ENCODE results near the gene DAP3.
A peak's percentile ranks its signal among the peaks of the same experiment; 100 is the strongest.
"Not testable (repeated sequence)": the region's sequence is repeated elsewhere in the genome, so short reads cannot be mapped to it uniquely, and the experiment has no call there.

The DAP3 gene

GRCh38 chr1:155745284-155746228, 56.7 kb downstream of the DAP3 start (continued):
- peak; percentile 85; the same call in 1 of the 2 replicates for TF ChIP-seq ZBTB6 (tag by site-specific recombination; IDR thresholded peaks at IDR 0.05)
- 0 out of 2 replicates have a peak, but pooled peaks have one; percentile 20 for TF ChIP-seq ZNF324 (tag by site-specific recombination; IDR thresholded peaks at IDR 0.05)
- TF ChIP-seq SP2 (tag by site-specific recombination; IDR thresholded peaks at IDR 0.05), result peak; percentile 84
- TF ChIP-seq ZNF600 (tag by site-specific recombination; IDR thresholded peaks at IDR 0.05), result 0 out of 2 replicates have a peak, but pooled peaks have one; percentile 23
- TF ChIP-seq, protein P1, sequence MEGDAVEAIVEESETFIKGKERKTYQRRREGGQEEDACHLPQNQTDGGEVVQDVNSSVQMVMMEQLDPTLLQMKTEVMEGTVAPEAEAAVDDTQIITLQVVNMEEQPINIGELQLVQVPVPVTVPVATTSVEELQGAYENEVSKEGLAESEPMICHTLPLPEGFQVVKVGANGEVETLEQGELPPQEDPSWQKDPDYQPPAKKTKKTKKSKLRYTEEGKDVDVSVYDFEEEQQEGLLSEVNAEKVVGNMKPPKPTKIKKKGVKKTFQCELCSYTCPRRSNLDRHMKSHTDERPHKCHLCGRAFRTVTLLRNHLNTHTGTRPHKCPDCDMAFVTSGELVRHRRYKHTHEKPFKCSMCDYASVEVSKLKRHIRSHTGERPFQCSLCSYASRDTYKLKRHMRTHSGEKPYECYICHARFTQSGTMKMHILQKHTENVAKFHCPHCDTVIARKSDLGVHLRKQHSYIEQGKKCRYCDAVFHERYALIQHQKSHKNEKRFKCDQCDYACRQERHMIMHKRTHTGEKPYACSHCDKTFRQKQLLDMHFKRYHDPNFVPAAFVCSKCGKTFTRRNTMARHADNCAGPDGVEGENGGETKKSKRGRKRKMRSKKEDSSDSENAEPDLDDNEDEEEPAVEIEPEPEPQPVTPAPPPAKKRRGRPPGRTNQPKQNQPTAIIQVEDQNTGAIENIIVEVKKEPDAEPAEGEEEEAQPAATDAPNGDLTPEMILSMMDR (tag by site-specific recombination; IDR thresholded peaks at IDR 0.05), result 0 out of 2 replicates have a peak, but pooled peaks have one; percentile 16
- peak; percentile 89 for TF ChIP-seq ZXDB (tag by site-specific recombination; IDR thresholded peaks at IDR 0.05)
- TF ChIP-seq, protein P2, sequence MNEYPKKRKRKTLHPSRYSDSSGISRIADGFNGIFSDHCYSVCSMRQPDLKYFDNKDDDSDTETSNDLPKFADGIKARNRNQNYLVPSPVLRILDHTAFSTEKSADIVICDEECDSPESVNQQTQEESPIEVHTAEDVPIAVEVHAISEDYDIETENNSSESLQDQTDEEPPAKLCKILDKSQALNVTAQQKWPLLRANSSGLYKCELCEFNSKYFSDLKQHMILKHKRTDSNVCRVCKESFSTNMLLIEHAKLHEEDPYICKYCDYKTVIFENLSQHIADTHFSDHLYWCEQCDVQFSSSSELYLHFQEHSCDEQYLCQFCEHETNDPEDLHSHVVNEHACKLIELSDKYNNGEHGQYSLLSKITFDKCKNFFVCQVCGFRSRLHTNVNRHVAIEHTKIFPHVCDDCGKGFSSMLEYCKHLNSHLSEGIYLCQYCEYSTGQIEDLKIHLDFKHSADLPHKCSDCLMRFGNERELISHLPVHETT (tag by site-specific recombination; IDR thresholded peaks at IDR 0.05), result 0 out of 2 replicates have a peak, but pooled peaks have one; percentile 28
- peak; percentile 66 for TF ChIP-seq ZNF335 (tag by site-specific recombination; conservative IDR thresholded peaks at IDR 0.05)
- peak; percentile 79 for TF ChIP-seq ZSCAN30 (tag by site-specific recombination; IDR thresholded peaks at IDR 0.05)
- TF ChIP-seq ZNF24 (tag by site-specific recombination; IDR thresholded peaks at IDR 0.05), result 0 out of 2 replicates have a peak, but pooled peaks have one; percentile 66
- TF ChIP-seq IKZF3 (tag by site-specific recombination; IDR thresholded peaks at IDR 0.05), result peak; percentile 98
- TF ChIP-seq KLF7 (tag by site-specific recombination; IDR thresholded peaks at IDR 0.05; ENCODE audit: borderline replicate concordance), result 0 out of 2 replicates have a peak, but pooled peaks have one; percentile 24
- peak; percentile 55; the same call in 1 of the 2 replicates for TF ChIP-seq ZEB2 (tag by site-specific recombination; IDR thresholded peaks at IDR 0.05)
- peak; percentile 79; the same call in 1 of the 2 replicates for TF ChIP-seq ZNF561 (tag by site-specific recombination; IDR thresholded peaks at IDR 0.05; ENCODE audit: borderline replicate concordance)
- TF ChIP-seq, protein P3, sequence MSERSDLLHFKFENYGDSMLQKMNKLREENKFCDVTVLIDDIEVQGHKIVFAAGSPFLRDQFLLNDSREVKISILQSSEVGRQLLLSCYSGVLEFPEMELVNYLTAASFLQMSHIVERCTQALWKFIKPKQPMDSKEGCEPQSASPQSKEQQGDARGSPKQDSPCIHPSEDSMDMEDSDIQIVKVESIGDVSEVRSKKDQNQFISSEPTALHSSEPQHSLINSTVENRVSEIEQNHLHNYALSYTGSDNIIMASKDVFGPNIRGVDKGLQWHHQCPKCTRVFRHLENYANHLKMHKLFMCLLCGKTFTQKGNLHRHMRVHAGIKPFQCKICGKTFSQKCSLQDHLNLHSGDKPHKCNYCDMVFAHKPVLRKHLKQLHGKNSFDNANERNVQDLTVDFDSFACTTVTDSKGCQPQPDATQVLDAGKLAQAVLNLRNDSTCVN (tag by site-specific recombination; optimal IDR thresholded peaks at IDR 0.05), result peak; percentile 78
- 0 out of 2 replicates have a peak, but pooled peaks have one; percentile 30 for TF ChIP-seq ZNF366 (tag by site-specific recombination; conservative IDR thresholded peaks at IDR 0.05)
- TF ChIP-seq, protein P4, sequence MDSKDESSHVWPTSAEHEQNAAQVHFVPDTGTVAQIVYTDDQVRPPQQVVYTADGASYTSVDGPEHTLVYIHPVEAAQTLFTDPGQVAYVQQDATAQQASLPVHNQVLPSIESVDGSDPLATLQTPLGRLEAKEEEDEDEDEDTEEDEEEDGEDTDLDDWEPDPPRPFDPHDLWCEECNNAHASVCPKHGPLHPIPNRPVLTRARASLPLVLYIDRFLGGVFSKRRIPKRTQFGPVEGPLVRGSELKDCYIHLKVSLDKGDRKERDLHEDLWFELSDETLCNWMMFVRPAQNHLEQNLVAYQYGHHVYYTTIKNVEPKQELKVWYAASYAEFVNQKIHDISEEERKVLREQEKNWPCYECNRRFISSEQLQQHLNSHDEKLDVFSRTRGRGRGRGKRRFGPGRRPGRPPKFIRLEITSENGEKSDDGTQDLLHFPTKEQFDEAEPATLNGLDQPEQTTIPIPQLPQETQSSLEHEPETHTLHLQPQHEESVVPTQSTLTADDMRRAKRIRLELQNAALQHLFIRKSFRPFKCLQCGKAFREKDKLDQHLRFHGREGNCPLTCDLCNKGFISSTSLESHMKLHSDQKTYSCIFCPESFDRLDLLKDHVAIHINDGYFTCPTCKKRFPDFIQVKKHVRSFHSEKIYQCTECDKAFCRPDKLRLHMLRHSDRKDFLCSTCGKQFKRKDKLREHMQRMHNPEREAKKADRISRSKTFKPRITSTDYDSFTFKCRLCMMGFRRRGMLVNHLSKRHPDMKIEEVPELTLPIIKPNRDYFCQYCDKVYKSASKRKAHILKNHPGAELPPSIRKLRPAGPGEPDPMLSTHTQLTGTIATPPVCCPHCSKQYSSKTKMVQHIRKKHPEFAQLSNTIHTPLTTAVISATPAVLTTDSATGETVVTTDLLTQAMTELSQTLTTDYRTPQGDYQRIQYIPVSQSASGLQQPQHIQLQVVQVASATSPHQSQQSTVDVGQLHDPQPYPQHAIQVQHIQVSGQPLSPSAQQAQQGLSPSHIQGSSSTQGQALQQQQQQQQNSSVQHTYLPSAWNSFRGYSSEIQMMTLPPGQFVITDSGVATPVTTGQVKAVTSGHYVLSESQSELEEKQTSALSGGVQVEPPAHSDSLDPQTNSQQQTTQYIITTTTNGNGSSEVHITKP (tag by site-specific recombination; IDR thresholded peaks at IDR 0.05), result peak; percentile 80
- TF ChIP-seq ZNF558 (tag by site-specific recombination; IDR thresholded peaks at IDR 0.05), result 0 out of 2 replicates have a peak, but pooled peaks have one; percentile 22
- 0 out of 2 replicates have a peak, but pooled peaks have one; percentile 23 for TF ChIP-seq ZBTB48 (tag by site-specific recombination; IDR thresholded peaks at IDR 0.05)
- TF ChIP-seq ZBTB20 (tag by site-specific recombination; IDR thresholded peaks at IDR 0.05), result peak; percentile 71
- TF ChIP-seq ZBTB17 (tag by site-specific recombination; IDR thresholded peaks at IDR 0.05), result peak; percentile 84
- TF ChIP-seq, protein P5, sequence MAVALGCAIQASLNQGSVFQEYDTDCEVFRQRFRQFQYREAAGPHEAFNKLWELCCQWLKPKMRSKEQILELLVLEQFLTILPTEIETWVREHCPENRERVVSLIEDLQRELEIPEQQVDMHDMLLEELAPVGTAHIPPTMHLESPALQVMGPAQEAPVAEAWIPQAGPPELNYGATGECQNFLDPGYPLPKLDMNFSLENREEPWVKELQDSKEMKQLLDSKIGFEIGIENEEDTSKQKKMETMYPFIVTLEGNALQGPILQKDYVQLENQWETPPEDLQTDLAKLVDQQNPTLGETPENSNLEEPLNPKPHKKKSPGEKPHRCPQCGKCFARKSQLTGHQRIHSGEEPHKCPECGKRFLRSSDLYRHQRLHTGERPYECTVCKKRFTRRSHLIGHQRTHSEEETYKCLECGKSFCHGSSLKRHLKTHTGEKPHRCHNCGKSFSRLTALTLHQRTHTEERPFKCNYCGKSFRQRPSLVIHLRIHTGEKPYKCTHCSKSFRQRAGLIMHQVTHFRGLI (tag by site-specific recombination; IDR thresholded peaks at IDR 0.05), result peak; percentile 22; the same call in 1 of the 2 replicates

- H3K4me3 ChIP-seq (ENCODE audit: low read depth, low read length); H3K4me1 ChIP-seq (ENCODE audit: control insufficient read depth, insufficient read depth, low read length); POLR2A ChIA-PET; H3K27ac ChIP-seq (ENCODE audit: extremely low read depth, low read depth, low read length); CTCF ChIA-PET; H3K9me3 ChIP-seq (ENCODE audit: control insufficient read depth, insufficient read depth, low read depth, low read length): not testable (repeated sequence)
- peaks cover 3 to 35% of the 10 kb centered on the region in 2 experiments; a peak in 2 of 3 replicates for H3K36me3 ChIP-seq (ENCODE audit: control insufficient read depth in 2 of 2, insufficient read depth in 1 of 2, low read length in 2 of 2)
Measured at GRCh38 chr1:155747586-155747985, 58.7 kb downstream of the DAP3 start.
